ENCODE data around the gene GNA12.
"Not testable (repeated sequence)": the region's sequence is repeated elsewhere in the genome, so short reads cannot be mapped to it uniquely, and the experiment has no call there.

GNA12 gene

DNA sequence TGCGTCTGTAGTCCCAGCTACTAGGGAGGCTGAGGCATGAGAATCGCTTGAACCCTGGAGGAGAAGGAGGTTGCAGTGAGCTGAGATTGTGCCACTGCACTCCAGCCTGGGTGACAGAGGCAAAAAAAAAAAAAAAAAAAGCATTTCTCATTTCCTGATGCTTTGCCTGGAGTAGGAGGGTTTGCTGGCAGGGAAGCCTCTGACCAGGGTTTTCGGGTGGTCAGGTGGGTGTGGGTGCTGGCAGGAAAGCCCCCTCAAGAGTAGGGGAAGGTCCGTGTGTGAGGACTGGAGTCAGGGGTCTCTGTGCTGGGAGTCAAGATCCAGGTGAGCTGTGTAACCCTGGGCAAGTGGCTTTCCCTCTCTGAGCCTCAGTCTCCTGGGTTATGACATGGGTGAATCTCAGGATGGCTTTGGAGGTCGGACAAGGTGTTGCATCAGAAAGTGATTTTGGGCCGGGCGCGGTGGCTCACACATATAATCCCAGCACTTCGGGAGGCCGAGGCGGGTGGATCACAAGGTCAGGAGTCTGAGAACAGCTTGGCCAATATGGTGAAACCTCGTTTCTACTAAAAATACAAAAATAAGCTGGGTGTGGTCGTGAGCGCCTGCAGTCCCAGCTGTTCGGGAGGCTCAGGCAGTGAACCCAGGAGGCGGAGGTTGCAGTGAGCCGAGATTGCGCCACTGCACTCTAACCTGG, 152.9 kb downstream of the GNA12 start:
- DNase-seq (ENCODE audit: low read depth) = no peak

DNA sequence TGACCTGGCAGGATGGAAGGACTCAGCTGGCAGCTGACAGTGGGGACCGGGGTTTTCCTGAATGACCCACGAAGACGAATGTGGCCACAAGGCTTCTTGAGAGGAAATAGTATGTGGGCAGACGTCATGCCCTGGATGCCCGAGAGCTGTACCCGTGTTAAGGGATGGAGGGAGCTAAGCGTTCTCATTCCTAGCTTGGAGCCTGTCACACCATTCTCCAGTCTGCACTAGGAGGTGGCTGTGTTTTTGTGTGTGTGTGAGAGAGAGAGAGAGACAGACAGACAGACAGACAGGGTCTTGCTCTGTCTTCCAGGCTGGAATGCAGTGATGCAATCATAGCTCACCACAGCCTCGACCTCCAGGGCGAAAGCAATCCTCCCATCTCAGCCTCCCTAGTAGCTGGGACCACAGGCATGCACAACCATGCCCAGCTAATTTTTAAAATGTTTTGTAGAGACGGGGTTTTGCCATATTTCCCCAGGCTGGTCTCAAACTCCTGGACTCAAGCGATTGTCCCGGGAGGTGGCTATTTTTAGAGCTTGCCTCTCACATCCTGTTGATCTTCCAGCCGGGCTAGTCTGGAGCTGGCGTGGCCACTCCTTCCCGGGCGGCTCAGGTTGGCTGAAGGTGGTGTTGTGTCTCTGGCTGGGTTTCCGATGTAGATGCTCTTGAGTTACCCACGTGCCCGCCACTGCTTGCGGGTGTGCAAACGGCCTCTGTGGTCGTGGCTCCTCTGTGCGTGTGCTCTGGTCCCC, 154.0 kb downstream of the GNA12 start:
- DNase-seq (ENCODE audit: low read depth) = no peak

GRCh38 chr7:2689343-2689847, 154.7 kb downstream of the GNA12 start:
- DNase-seq (ENCODE audit: low read depth) = no peak

DNA sequence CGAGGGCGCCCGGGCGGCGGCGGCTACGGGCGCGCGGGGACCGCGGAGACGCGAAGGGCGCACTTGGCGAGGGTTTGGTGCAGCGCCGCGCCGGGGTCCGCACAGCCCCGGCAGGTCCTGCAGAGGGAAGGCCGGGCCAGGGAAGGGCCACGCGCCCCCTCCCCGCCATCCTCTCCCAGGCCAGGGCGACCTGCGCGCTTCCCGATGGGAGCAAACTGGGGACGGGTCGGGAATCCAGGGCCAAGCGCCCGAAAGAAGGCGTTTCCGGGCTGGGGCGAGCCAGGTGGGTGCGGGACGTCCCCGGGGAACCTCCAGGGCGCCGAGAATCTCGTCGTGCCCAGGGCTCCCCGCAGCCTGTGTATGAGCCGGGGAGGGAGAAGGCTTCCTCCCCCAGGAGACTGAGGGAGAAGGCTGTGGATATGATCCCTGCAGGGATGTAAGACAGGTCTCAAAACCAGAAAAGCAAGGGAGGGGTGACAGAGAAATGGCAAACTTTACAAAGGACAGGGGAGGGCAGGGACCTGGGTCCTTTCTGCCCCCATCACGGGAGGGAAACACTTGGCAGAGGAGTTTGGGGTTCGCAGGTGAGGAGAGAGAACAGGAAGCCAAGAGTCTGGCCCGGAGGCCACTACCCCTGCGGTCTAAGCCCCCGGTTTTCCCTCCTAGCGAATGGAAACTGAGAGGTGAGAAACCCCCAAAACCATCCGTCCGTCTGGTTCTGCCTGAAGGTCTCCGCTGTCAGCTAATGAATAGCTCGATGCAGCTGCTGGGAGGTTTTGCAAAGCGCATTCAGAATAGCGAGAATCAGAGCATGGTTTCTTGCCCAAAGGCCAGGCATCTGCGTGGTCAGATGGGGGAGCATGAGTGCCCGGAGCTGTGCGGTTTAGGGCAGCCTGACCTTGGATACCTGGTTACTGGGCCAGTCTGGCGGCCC, 155.4 kb downstream of the GNA12 start:
- DNase-seq (ENCODE audit: low read depth) = no peak

DNA sequence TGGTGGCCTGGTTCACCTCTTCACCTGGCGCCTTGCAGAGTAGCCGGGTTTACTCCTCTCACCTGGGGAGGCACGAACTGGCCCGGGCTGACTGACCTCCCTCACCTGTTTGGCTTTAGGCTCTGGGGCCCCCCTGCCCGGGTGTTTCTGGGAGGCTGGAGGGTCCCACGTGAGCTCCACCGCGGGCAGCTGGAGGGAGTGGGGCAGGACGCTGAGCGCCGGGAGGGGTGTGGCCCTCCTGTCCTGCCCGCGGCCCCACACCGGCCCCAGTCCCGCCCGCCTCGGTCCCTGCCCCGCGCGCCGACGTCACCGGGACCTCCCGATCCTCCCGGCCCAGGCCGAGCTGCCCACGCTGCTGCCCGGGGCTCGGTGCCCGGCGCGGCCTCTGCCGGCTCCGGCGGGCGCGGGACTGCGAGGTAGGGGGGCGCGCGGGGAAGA, 156.2 kb downstream of the GNA12 start, which contains the start of gene AMZ1:
AMZ1 (plus strand) TSS at position 322 of the 438 bp plus-strand sequence. CDS start 12,250 bp downstream, outside the sequence.
- no peak for DNase-seq (ENCODE audit: low read depth)

- no peak for DNase-seq (ENCODE audit: low read depth)
Observed at GRCh38 chr7:2687338-2687869, 156.7 kb downstream of the GNA12 start.

DNA sequence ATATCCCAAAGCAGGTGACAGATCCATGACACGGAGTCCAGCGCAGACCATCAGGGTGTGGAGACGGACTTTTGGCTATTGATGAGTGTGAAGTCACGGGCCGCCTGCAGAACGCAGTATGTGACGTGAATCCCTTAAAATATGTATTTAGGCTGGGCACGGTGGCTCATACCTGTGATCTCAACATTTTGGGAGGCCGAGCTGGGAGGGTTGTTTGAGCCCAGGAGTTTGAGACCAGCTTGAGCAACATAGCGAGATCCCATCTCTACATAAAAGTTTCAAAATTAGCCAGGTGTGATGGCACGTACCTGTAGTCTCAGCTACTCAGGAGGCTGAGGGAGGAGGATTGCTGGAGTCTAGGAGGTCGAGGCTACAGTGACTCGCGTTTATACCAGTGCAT, 158.0 kb downstream of the GNA12 start:
- DNase-seq (ENCODE audit: low read depth) = no peak

GRCh38 chr7:2684501-2684900, 159.6 kb downstream of the GNA12 start:
- no peak for DNase-seq (ENCODE audit: low read depth)

DNA sequence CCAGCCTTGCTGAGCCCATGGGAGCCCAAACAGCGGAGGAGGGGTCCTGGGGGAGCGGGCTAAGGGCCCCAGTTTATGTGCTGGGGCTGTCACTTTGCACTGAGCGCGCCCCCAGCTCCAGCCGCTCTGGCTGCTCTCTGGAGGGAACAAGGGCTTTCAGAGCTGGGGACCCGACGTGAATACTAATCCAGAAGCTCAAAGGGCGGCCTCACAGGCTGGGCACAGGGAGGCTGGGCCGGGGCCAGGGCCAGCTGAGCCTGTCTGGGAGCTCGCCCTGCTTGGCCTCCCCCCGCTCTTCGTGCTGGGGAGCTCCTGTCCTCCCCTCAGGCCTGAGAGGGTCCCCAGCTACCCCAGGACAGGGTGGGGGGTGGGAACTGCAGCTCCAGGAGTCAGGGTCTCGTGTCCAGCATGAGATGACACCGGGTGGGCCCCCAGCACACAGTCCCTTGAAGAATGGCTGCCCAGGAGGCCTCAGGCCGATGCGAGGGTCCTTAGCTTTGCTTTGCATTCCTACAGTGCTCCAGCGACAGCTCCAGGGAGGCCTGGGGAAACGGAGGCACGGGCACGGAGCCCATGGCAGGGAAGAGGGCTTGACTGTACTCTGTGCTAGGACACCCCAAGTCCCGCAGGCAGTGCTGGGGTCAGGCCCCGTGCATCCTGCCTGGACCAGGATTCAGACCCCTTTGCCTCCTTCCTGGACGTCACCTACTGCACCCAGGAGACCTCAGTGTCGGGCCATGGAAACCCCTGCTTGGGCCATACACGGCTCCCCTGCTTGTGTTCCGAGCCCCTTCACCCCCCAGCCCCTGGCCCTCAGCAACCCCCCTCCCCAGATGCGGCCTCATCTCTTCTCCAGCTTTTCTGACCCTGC, 161.9 kb downstream of the GNA12 start:
- DNase-seq (ENCODE audit: low read depth) = no peak

DNA sequence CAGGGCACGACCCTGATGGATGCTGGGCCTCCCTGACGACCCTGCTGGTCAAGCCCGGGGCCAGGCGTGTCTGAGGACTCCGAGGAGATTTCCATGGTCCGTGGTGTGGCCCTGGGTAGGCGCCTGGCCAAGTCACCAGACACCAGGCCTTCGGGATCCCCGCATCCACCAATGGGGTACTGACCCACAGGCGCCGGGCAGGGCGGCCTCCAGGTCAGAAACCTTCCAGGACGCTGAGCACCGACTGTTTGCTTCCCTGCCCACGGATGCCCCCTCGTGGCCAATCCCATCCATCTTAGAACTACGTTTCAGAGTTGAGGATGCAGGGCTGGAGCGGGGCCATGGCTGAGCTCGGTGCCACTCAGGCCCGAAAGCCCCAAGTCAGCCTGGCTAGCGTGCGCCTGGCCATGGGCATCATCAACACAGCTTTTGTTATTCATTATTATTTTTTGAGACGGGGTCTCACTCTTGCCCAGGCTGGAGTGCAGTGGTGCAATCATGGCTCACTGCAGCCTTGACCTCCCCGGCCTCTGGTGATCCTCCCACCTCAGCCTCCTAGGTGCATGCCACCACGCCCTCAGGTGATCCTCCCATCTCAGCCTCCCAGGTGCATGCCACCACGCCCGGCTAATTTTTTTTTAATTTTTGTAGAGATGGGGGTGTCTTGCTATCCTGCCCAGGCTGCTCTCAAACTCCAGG, 163.2 kb downstream of the GNA12 start:
- DNase-seq (ENCODE audit: low read depth) = peak; percentile 24

- no peak for DNase-seq (ENCODE audit: low read depth)
Observed at GRCh38 chr7:2680256-2680655, 163.9 kb downstream of the GNA12 start.

GRCh38 chr7:2679135-2680127, 164.7 kb downstream of the GNA12 start:
- DNase-seq (ENCODE audit: low read depth) = not testable (repeated sequence)

DNA sequence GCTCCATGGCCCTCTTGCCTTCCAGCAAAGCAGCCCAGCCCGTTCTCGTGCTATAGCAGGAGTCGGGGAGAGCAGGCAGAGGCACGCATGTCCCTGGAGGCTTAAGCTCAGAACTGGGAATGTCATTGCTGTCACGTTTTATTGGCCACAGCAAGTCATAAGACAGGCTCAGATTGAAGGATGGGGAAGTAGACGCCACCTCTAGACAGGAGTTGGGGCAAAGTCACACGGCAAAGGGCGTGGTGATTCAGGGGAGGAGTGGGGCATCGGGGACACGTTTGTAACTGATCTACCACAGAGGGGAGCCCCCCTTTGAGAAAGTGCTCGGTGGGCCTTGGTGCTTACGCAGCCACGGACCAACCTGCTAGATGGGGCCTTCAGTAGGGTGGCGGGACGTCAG, 165.7 kb downstream of the GNA12 start:
- not testable (repeated sequence) for DNase-seq (ENCODE audit: low read depth)

All from T follicular helper cell (primary cell).